HL-60 (cell line): ENCODE data around the gene MRPS23.

ENCODE experiments used
- DNase-seq, 2 experiments: peaks; one replicate each; pipeline ENCODE4 v3.0.0-alpha.2; 2010 to 2020; ENCODE audit warnings: low read depth in 1 of 2, low spot score in 1 of 2
- H3K27ac ChIP-seq: fragments of 250-450 bp; sonication (Bioruptor Pico); replicated peaks from 2 replicates; pipeline ENCODE4 v1.5.1; 2020; ENCODE audit warnings: mild to moderate bottlenecking, moderate library complexity
- H3K27me3 ChIP-seq: fragments of 250-450 bp; sonication (Bioruptor Pico); 2 replicates; pipeline ENCODE4 v1.5.1; 2021; ENCODE audit warnings: mild to moderate bottlenecking, moderate library complexity; ENCODE audit not compliant: insufficient read depth, poor library complexity, severe bottlenecking
- H3K4me3 ChIP-seq: replicated peaks from 2 replicates; pipeline ENCODE4 v1.5.1; 2011; ENCODE audit warnings: mild to moderate bottlenecking, control low read depth, low read length; ENCODE audit not compliant: insufficient read depth
- CTCF ChIP-seq: IDR thresholded peaks from one replicate; pipeline ENCODE4 v1.5.1; 2011; ENCODE audit warnings: low read length, control low read depth, inconsistent platforms; ENCODE audit not compliant: insufficient read depth
- GABPA ChIP-seq: IDR thresholded peaks from 2 replicates; pipeline ENCODE4 v1.6.1; 2012; ENCODE audit warnings: low read depth
- POLR2AphosphoS5 ChIP-seq: IDR thresholded peaks from 2 replicates; pipeline ENCODE4 v1.6.1; 2012; ENCODE audit warnings: low read depth
- SPI1 ChIP-seq: IDR thresholded peaks from 2 replicates; pipeline ENCODE4 v1.6.1; 2012; ENCODE audit warnings: low read depth, mild to moderate bottlenecking, borderline replicate concordance
- TF ChIP-seq, protein P1 (sequence below): IDR thresholded peaks from 2 replicates; pipeline ENCODE4 v1.6.1; 2012; ENCODE audit warnings: low read depth; ENCODE audit not compliant: insufficient replicate concordance

Gene MRPS23

DNA sequence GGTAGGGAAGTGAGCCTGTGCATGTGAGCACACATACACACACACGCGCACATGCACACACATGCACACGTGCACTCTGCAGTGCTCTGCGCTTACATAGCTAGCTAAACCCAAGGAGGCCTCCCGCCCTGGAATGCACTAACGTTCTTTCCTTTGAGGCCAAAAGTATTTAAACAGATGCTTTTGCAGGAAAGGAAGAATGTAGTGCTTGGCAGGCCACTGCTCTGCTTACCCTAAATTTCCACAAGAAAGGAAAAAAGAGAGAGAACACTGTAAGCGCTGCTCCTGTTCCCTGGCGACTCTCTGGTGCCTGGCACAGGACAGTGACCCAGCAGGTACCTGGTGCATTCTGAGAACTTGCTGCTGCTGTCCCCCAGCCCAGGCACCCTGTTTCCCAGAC lies 31.3 kb upstream of the MRPS23 start:
- DNase-seq = no peak
- Histone ChIP-seq H3K4me3 (no peak overlapping the region), H3K27ac (no peak overlapping the region), H3K27me3 (no peaks in the 10 kb centered on the region)
- no peak for TF ChIP-seq POLR2AphosphoS5
- no peak for TF ChIP-seq CTCF
- TF ChIP-seq, protein P1, sequence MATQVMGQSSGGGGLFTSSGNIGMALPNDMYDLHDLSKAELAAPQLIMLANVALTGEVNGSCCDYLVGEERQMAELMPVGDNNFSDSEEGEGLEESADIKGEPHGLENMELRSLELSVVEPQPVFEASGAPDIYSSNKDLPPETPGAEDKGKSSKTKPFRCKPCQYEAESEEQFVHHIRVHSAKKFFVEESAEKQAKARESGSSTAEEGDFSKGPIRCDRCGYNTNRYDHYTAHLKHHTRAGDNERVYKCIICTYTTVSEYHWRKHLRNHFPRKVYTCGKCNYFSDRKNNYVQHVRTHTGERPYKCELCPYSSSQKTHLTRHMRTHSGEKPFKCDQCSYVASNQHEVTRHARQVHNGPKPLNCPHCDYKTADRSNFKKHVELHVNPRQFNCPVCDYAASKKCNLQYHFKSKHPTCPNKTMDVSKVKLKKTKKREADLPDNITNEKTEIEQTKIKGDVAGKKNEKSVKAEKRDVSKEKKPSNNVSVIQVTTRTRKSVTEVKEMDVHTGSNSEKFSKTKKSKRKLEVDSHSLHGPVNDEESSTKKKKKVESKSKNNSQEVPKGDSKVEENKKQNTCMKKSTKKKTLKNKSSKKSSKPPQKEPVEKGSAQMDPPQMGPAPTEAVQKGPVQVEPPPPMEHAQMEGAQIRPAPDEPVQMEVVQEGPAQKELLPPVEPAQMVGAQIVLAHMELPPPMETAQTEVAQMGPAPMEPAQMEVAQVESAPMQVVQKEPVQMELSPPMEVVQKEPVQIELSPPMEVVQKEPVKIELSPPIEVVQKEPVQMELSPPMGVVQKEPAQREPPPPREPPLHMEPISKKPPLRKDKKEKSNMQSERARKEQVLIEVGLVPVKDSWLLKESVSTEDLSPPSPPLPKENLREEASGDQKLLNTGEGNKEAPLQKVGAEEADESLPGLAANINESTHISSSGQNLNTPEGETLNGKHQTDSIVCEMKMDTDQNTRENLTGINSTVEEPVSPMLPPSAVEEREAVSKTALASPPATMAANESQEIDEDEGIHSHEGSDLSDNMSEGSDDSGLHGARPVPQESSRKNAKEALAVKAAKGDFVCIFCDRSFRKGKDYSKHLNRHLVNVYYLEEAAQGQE = no peak
- TF ChIP-seq SPI1 = no peak
- no peak for TF ChIP-seq GABPA

- TF ChIP-seq CTCF = no peak
- Histone ChIP-seq H3K4me3 (no peak overlapping the region), H3K27me3 (no peaks in the 10 kb centered on the region), H3K27ac (no peak overlapping the region)
- no peak for DNase-seq
These were observed 30.2 kb upstream of the MRPS23 start for GRCh38 chr17:57880086-57880456.

GRCh38 chr17:57879437-57880085 lies 29.7 kb upstream of the MRPS23 start:
- no peaks in the 10 kb centered on the region for H3K27me3 ChIP-seq
- DNase-seq = no peak
- H3K4me3 ChIP-seq = no peak overlapping the region
- TF ChIP-seq, protein P1 = no peak
- TF ChIP-seq GABPA (no peak), SPI1 (no peak), POLR2AphosphoS5 (no peak), CTCF (no peak)
- no peak overlapping the region for H3K27ac ChIP-seq

- TF ChIP-seq POLR2AphosphoS5 (no peak), GABPA (no peak), CTCF (no peak)
- Histone ChIP-seq H3K27ac (no peak overlapping the region), H3K27me3 (no peaks in the 10 kb centered on the region)
These were observed 28.0 kb upstream of the MRPS23 start for GRCh38 chr17:57877803-57878377.

More at GRCh38 chr17:57877803-57878377, 28.0 kb upstream of the MRPS23 start:
- no peak overlapping the region for H3K4me3 ChIP-seq
- no peak for DNase-seq
